HG03135 (cell line): Measurements from ENCODE around the gene IGSF8.

ENCODE experiments used
- ATAC-seq: cut with Tn5 transposase; IDR thresholded peaks from one replicate; pipeline ENCODE4 v1.9.1; 2021; ENCODE audit warnings: mild to moderate bottlenecking, moderate library complexity; ENCODE audit not compliant: unreplicated experiment

The IGSF8 gene

GRCh38 chr1:160105155-160105554 is 6.7 kb upstream of the IGSF8 start:
- ATAC-seq: no peak

- no peak for ATAC-seq
These were observed 6.1 kb upstream of the IGSF8 start for GRCh38 chr1:160104486-160104885.

- no peak for ATAC-seq
These were observed 5.4 kb upstream of the IGSF8 start for GRCh38 chr1:160103658-160104408.

GRCh38 chr1:160101717-160102522 is 3.5 kb upstream of the IGSF8 start:
- ATAC-seq: no peak

- no peak for ATAC-seq
These were observed 2.8 kb upstream of the IGSF8 start for GRCh38 chr1:160101037-160101716.

- no peak for ATAC-seq
These were observed 1.4 kb upstream of the IGSF8 start for GRCh38 chr1:160099716-160100375.

- ATAC-seq: peak; percentile 84
These were observed 588 bp upstream of the IGSF8 start for GRCh38 chr1:160098852-160099561.

- ATAC-seq: no peak
These were observed 1.1 kb downstream of the IGSF8 start for GRCh38 chr1:160097151-160097910.

GRCh38 chr1:160096274-160097116 is 1.9 kb downstream of the IGSF8 start:
- no peak for ATAC-seq

GRCh38 chr1:160095382-160096105 is 2.9 kb downstream of the IGSF8 start:
- no peak for ATAC-seq

- ATAC-seq: no peak
These were observed 3.6 kb downstream of the IGSF8 start for GRCh38 chr1:160094806-160095205.

- no peak for ATAC-seq
These were observed 4.2 kb downstream of the IGSF8 start for GRCh38 chr1:160094291-160094625.

GRCh38 chr1:160093624-160094290 is 4.7 kb downstream of the IGSF8 start:
- ATAC-seq: no peak

GRCh38 chr1:160093069-160093395 is 5.4 kb downstream of the IGSF8 start:
- no peak for ATAC-seq

- ATAC-seq: no peak
These were observed 5.9 kb downstream of the IGSF8 start for GRCh38 chr1:160092366-160093068.

GRCh38 chr1:160091666-160092223 is 6.7 kb downstream of the IGSF8 start:
- no peak for ATAC-seq

- ATAC-seq: no peak
These were observed 7.7 kb downstream of the IGSF8 start for GRCh38 chr1:160090760-160091159.
